RWPE1 (cell line): Measurements from ENCODE around the gene OR5K2.

Source experiments
- CTCF ChIA-PET: fragments of 350-600 bp; sonication (Branson Sonifier 250); formaldehyde crosslinking; extraction: SDS; loops from one replicate; lab custom pipeline; 2021; lab: Yijun Ruan, JAX
- POLR2A ChIA-PET: fragments of 400-600 bp; formaldehyde crosslinking; extraction: SDS; loops from one replicate; lab custom pipeline; 2020; ENCODE audit warnings: antibody characterized with exemption; ENCODE audit not compliant: low non-redundant PET; lab: Yijun Ruan, JAX
- DNase-seq: peaks from one replicate; pipeline ENCODE4 v3.0.0; 2012; ENCODE audit warnings: low spot score
- H3K27ac ChIP-seq: fragments of 450-650 bp; 2 replicates; pipeline ENCODE4 v1.5.1; 2017
- CTCF ChIP-seq: fragments of 450-650 bp; conservative IDR thresholded peaks from 2 replicates; pipeline ENCODE4 v1.5.1; 2017; ENCODE audit warnings: low read depth, mild to moderate bottlenecking

OR5K2 gene

DNA sequence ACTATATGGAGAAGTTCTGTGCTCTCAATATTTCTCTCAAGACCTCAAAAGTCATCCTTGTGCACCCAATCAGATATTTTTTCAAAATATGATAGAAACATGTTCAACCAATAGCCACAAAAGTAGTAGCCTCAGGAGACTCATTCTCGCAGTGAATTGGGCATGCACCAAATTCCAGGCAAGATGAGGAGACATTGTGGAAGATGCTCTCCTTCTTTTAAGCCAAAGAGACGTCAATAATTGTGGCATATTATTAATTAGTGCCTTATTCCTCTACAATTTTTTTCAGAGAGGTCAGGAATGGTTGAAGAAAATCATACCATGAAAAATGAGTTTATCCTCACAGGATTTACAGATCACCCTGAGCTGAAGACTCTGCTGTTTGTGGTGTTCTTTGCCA is at the start of gene OR5K2:
OR5K2 (plus strand) TSS at position 301 of the 400 bp plus-strand sequence; CDS start at position 301, 0 bp downstream.
- no peak within 1 kb of the TSS for H3K27ac ChIP-seq
- POLR2A ChIA-PET, result no interaction called here
- DNase-seq, result no peak
- CTCF ChIA-PET, result interaction anchor here (0.6 kb wide), 1 partner anchor 10 kb away, joined by 3 read pairs; no protein-coding TSS in a partner anchor
- TF ChIP-seq CTCF, result no peak

GRCh38 chr3:98449606-98450193 is 47.8 kb upstream of the OR5K2 start:
- no peak for TF ChIP-seq CTCF
- DNase-seq, result no peak
- POLR2A ChIA-PET, result no interaction called here
- CTCF ChIA-PET, result no interaction called here
- H3K27ac ChIP-seq, result no peak overlapping the region

- no peak for TF ChIP-seq CTCF
- POLR2A ChIA-PET, result no interaction called here
- CTCF ChIA-PET, result no interaction called here
- DNase-seq, result no peak
- no peak overlapping the region for H3K27ac ChIP-seq
These were observed 47.1 kb upstream of the OR5K2 start for GRCh38 chr3:98450372-98450771.

DNA sequence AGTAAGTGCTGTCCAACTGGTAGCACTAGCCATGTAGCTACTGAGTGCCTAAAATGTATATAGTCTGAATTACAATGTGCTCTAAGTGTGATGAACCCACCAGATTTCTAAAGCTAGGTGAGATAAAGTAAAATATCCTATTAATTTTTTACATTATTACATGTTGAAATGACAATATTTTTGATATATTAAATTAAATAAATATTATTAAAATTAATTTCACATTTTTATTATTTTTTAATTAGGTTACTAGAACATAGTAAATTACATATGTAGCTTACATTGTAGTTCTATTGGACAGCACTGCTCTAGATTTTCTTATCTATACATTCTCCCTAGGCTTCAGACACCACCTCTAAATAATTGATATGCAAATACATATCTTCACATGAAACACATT is 43.7 kb upstream of the OR5K2 start:
- no peak overlapping the region for H3K27ac ChIP-seq
- ChIA-PET POLR2A (no interaction called here), CTCF (no interaction called here)
- no peak for DNase-seq
- TF ChIP-seq CTCF, result no peak

DNA sequence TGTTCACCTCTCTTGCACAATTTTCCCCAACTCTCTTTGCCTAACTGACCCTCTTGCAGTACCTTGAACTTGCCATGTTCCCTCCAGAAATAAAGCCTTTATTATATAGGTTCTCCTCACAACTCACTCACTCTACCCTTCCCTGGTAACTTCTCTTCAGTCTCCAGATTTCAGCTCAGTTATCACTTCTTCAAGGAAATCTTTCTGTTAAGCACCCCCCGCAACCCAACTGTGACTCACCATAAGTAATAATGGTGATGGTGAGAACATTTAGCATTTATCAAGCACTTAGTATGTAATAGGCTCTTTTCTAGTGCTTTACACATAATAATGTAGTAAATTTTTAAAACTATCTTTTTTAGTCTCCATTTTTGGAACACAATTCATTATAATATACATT is 42.6 kb upstream of the OR5K2 start:
- peak; percentile 8 for DNase-seq
- TF ChIP-seq CTCF, result no peak
- no peak overlapping the region for H3K27ac ChIP-seq
- CTCF ChIA-PET, result no interaction called here
- POLR2A ChIA-PET, result no interaction called here

GRCh38 chr3:98457543-98457942 is 39.9 kb upstream of the OR5K2 start:
- H3K27ac ChIP-seq, result no peak overlapping the region
- ChIA-PET CTCF (no interaction called here), POLR2A (no interaction called here)
- DNase-seq, result no peak
- TF ChIP-seq CTCF, result no peak
